ENCODE measurements around the gene PDE6G. TPM values are rescaled to one million over a fixed set of nuclear protein-coding genes. Genes with fewer than 3 reads are reported as not detected.

PDE6G gene
- total RNA-seq, 4 donors from 2014 or later, result 0.30 to 8.9 (median 1.1) TPM; not detected in 1

DNA sequence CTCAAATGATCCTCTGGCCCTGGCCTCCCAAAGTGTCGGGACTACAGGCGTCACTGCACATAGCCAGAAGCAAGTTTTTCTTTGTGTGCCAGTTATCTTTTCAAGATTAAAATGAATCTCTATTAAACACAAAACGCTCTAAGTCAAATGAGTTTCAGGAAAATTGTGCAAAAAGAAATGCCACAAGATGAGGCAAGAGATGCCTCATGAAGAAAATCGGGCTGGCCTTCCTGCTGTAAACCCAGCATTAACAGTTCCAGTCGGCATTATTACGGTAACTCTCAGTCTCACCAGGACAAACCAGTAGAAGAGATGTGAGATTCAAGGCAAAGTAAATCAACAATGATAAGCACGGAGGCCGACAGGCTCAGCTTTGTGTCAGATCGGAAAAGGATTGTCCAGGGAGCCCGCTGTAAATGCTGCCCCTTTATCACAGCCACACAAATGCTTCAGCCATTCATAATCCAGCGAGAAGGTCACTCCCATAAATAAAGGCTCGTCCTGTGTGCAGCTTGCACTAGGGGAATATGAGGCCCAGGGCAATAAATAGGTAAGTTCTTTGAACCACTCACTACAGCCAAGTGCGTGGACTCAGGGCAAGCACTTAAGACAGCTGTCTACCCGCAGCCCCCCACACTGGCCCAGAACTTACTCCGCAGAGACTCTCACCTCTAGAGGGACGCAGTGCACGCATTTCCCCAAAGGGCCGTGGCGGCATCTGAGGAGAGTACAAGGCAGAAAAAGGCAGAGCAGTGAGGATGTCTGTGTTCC lies 46.6 kb downstream of the PDE6G start:
- H3K4me3 ChIP-seq (ENCODE audit: low read depth, poor library complexity, severe bottlenecking), result no peak overlapping the region
- intact Hi-C loops (cut with DNase I; ENCODE audit: low total_unique reads), result loop anchor here (10.0 kb wide), 1 partner anchor 355 kb away; no protein-coding TSS in a partner anchor
- WGBS, 2 donors, result 94 to 95% methylated on average over 19 of the region's 19 CpGs
- no peak for TF ChIP-seq POLR2A (IDR thresholded peaks at IDR 0.05)
- TF ChIP-seq, protein P1, sequence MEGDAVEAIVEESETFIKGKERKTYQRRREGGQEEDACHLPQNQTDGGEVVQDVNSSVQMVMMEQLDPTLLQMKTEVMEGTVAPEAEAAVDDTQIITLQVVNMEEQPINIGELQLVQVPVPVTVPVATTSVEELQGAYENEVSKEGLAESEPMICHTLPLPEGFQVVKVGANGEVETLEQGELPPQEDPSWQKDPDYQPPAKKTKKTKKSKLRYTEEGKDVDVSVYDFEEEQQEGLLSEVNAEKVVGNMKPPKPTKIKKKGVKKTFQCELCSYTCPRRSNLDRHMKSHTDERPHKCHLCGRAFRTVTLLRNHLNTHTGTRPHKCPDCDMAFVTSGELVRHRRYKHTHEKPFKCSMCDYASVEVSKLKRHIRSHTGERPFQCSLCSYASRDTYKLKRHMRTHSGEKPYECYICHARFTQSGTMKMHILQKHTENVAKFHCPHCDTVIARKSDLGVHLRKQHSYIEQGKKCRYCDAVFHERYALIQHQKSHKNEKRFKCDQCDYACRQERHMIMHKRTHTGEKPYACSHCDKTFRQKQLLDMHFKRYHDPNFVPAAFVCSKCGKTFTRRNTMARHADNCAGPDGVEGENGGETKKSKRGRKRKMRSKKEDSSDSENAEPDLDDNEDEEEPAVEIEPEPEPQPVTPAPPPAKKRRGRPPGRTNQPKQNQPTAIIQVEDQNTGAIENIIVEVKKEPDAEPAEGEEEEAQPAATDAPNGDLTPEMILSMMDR (IDR thresholded peaks at IDR 0.05), result no peak
- DNase-seq (ENCODE audit: low spot score in 2 of 2), result no peak

DNA sequence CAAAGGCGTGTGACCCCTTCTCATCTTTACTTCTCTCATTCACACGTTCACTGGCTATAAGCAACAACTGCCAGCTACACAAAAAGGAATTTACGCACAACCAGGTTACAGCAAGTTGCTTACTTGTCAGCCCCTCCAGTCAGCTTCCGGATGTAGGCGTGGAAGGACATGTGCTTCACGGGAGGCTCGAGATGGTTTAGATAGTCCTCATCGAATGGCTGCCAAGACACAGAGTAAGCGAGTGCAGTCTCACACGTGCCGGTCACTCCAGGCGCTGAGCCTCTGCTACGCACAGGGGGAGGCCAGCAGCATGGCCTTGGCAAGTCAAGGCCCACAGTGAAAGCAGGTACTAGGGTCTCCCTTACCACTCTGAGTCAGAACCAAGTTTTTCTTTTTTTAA lies 47.7 kb downstream of the PDE6G start:
- H3K4me3 ChIP-seq (ENCODE audit: low read depth, poor library complexity, severe bottlenecking), result no peak overlapping the region
- no peak for DNase-seq (ENCODE audit: low spot score in 2 of 2)
- no peak for TF ChIP-seq POLR2A (IDR thresholded peaks at IDR 0.05)
- TF ChIP-seq, protein P1 (IDR thresholded peaks at IDR 0.05), result no peak
- intact Hi-C loops (cut with DNase I; ENCODE audit: low total_unique reads), result loop anchor here (10.0 kb wide), 1 partner anchor 354 kb away; no protein-coding TSS in a partner anchor
- WGBS, 2 donors, result 90 to 91% methylated on average over 13 of the region's 13 CpGs

DNA sequence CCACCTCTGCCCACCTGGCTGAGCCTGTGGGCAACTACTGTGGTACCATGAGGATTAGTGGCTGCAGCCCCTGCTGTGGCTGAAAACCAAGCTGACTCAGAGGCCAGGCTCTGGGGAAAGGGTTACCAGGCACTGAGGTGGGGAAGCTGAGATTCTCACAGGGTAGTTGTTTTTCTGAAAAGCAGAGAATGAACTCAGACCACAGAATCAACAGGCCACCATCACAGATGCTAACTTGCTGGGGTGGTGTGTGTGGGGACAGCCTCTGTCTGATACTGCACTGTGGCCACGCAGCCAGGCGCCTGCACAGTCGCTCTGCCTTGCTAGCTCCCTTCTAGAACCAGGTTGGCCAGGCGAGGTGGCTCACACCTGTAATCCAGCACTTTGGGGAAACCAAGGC lies 48.3 kb downstream of the PDE6G start:
- no peak for TF ChIP-seq POLR2A (IDR thresholded peaks at IDR 0.05)
- TF ChIP-seq, protein P1 (IDR thresholded peaks at IDR 0.05), result no peak
- intact Hi-C loops (cut with DNase I; ENCODE audit: low total_unique reads), result loop anchor here (10.0 kb wide), 1 partner anchor 353 kb away; no protein-coding TSS in a partner anchor

DNA sequence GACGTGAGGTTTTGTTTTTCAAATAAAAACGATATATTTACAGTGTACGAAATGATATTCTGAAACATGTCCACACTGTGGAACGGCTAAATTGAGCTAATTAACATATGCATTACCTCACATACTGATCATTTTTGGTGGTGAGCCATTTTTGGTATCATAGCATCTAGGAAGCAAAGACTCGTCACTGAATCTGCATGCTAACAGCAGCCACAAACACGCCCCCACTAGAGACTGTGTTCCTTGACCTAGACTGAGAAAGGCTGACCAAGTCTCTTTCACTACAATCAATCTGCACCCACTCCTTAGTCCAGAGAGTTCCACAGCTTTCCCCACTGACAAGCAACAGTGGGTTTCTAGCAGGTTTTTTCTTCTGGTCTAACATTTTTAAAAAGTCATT lies 48.9 kb downstream of the PDE6G start:
- intact Hi-C loops (cut with DNase I; ENCODE audit: low total_unique reads), result loop anchor here (10.0 kb wide), 1 partner anchor 353 kb away; no protein-coding TSS in a partner anchor
- DNase-seq (ENCODE audit: low spot score in 2 of 2), result no peak
- 57 to 58% methylated on average over 6 of the region's 6 CpGs for WGBS, 2 donors
- H3K4me3 ChIP-seq (ENCODE audit: low read depth, poor library complexity, severe bottlenecking), result no peak overlapping the region
- TF ChIP-seq, protein P1 (IDR thresholded peaks at IDR 0.05), result no peak
- no peak for TF ChIP-seq POLR2A (IDR thresholded peaks at IDR 0.05)

More for the DNA sequence above, 48.3 kb downstream of the PDE6G start:
- 95 to 96% methylated on average over 4 of the region's 4 CpGs for WGBS, 2 donors
- no peak for DNase-seq (ENCODE audit: low spot score in 2 of 2)
- no peak overlapping the region for H3K4me3 ChIP-seq (ENCODE audit: low read depth, poor library complexity, severe bottlenecking)

DNA sequence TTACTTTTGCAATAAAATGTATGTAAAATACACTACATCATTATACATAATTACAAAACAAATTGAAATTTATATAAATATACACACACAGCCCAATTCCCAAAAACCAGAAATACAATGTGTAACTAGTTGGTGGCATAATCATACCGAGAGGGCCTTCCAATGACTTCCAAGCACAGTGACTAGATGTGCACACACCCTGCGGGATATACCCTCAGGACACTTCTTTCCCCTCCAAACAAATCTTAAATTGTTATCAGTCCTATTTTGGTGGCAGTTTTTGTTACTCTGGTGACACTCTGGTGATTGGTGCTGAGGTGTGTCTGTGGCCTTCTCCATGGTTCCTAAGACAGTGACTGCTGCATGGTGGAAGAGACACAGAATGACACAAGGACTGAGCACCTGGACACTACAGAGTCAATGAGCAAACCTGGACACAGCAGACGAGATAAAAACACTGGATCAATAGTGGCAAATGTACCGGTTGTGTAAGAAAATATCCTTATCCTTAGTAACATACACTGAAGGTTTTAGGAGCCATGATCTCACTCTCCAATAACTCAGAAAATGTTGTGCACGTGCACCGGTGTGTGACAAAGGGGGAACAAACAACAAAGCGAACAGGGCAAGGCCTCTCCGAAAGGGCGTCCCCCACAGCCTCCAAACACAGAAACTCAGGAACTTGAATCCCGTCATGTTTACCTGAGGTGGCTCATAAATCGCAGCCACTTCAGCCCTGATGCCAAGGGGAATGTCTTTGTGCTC lies 52.3 kb downstream of the PDE6G start:
- no peak overlapping the region for H3K4me3 ChIP-seq (ENCODE audit: low read depth, poor library complexity, severe bottlenecking)
- no peak for DNase-seq (ENCODE audit: low spot score in 2 of 2)
- no peak for TF ChIP-seq POLR2A (IDR thresholded peaks at IDR 0.05)
- TF ChIP-seq, protein P1 (IDR thresholded peaks at IDR 0.05), result no peak
- WGBS, 2 donors, result 85 to 90% methylated on average over 11 of the region's 11 CpGs
- intact Hi-C loops (cut with DNase I; ENCODE audit: low total_unique reads), result loop anchor here (10.0 kb wide), 1 partner anchor 349 kb away; no protein-coding TSS in a partner anchor

Measured in lower leg skin (tissue), 4 donors.